Myocyte (in vitro differentiated cells): Measurements from ENCODE around the gene RBM33. TPM values are rescaled to one million over a fixed set of nuclear protein-coding genes. Genes with fewer than 3 reads are reported as not detected.

ENCODE experiments used
- DNase-seq: peaks from one replicate; pipeline ENCODE4 v3.0.0-alpha.2; 2012; ENCODE audit warnings: low read depth
- total RNA-seq: library from RNA; depleted of rRNA; stranded (reverse); fragments of >200 nt; gene quantifications from 2 replicates; pipeline ENCODE4 v1.2.3, GENCODE V29; 2014

Gene RBM33
- total RNA-seq, 1 donor from 2014 or later: 29.4 TPM

DNA sequence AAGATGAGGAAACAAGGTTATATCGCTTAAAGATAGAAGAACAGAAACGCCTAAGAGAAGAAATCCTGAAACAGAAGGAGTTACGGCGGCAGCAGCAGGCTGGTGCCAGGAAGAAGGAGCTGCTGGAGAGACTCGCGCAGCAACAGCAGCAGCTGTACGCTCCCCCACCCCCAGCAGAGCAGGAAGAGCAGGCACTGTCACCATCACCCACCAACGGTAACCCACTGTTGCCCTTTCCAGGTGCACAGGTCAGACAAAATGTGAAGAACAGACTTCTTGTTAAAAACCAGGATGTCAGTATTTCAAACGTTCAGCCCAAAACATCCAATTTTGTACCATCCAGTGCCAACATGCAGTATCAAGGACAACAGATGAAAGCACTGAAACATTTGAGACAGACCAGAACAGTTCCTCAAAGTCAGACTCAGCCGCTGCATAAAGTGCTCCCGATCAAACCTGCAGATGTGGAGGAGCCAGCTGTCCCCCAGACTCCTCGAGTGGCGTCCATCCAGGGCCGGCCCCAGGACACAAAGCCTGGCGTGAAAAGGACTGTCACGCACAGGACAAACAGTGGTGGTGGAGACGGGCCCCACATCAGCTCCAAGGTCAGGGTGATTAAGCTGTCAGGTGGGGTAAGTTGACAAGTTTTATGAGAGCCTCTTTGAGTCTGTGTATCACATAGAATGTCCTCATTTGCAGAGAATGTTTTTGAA, 100.7 kb downstream of the RBM33 start:
- no peak for DNase-seq

DNA sequence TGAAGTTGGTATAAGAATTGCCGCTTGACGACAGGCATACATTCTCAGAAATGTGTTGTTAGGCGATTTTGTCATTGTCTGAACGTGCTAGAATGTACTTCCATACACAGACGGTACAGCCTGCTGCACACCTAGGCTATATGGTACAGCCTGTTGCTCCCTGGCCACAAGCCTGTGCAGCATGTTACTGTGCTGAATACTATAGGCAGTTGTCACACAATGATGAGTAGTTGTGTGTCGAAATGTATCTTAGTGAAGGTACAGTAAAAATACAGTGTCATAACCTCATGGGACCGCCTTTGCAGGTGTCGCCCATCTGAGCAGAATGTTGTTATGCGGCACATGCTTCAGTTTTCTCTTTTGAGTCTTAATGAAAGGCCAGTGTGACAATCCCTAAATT, 101.3 kb downstream of the RBM33 start:
- DNase-seq: no peak

DNA sequence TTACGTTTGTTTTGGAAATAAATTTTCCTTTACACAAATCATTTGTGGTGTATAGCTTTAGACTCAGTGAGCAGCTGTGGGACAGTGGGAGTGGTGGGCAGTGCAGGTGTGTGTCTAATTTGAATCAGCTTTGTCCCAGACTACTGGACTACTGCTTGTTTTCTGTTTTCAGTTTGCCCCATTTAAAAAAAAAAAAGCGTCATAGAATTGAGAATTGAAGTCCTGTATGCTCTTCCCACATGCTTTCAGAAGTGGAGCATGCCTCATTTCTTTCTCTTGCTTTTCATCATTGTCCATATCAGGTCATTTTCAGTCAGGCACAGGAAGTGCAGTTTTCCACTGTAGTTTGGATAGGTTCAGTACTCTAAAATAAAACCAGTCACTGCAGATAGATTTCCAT, 101.7 kb downstream of the RBM33 start:
- DNase-seq: no peak

DNA sequence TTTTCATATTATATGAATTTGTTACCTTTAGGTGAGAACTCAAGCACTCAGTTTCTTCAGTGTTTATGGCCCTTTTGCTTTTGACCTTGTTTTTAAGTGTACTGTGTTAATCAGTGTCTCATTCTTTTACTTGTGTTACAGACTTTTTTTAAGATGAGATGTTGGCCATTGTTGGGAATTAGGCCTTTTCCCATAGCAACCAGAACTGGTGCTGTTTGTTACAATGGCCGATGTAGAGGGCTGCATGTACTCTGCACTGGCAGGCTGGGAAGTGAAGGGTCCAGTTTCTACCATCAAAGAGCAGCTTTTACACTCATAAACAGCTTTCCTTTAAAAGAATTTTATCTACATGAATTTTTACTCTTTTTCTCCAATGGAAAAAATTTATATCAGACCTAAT, 102.7 kb downstream of the RBM33 start:
- no peak for DNase-seq

DNA sequence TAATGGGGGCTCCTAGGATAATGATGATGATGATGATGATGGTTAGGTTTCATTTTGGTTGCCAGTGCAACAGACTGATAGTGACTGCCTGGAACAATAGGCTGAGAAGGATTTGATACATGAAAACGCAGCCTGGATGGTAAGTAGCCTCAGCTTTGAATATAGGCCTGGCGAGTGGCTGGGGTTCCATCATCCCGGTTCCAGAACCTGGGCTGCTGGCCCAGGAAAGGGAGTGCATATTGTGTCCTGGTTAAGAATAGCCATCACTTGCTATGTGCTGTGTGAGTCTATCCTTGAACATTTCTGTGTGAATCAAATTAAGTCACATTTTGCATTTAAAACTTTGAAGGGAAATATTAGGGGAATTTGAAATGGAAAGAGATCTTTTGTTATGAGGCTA, 105.1 kb downstream of the RBM33 start:
- no peak for DNase-seq

DNA sequence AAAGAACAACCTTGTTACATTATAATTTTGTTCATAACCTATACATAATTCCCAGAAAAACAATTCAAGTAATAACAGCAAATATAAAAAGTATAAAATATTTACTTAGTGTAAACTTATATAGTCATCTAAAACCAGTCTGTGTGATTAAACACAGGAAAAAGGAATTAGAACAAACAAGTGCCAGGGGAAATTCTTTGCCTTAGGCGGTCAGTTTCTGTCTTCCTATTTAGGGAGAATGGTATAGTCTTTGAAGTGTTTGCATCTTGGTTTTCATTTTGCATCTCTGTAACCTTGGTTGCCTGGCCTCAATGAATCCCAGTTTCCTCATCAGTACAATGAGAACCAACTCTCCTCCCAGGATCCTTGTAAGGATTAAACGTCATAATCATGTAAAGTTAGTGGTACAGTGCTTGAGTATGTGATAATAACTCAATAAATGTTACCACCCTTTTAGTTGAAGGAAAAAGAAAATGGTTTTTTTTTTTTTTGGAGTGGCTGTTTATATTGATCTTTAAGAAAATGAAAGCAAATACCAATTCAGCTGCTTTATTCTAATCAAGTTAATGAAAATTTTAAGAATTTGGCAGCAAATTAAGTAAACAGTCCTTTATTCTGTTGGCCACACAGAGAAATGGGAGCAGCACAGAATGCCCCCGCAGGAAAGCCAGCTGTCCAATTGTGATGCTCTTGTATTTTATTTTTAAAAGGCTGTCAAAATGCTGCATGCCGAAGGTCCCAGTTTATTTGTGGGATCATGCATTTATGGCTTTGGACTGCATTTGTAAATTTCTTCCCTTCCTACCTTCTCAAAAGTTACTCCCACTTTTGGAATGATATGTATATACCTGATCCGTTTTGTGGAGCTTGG, 106.0 kb downstream of the RBM33 start:
- DNase-seq: peak; percentile 19

DNA sequence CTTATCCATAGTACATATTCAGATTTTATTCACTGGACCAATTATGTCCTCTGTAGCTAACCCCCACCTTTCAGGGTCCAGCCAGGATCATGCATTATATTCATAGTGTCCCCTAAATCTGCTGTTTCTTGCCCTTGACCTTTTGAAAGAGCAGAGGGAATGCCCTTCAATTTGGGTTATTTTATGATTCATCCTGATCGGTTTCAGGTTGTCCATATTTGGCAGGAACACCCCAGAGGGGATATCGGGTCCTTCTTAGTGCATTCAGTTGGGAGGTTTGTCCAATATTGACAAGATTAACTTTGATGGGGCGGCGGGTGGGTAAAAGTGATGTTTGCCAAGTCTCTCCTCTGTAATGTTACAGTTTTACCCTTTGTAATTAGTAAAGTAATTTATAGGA, 106.9 kb downstream of the RBM33 start:
- no peak for DNase-seq

DNA sequence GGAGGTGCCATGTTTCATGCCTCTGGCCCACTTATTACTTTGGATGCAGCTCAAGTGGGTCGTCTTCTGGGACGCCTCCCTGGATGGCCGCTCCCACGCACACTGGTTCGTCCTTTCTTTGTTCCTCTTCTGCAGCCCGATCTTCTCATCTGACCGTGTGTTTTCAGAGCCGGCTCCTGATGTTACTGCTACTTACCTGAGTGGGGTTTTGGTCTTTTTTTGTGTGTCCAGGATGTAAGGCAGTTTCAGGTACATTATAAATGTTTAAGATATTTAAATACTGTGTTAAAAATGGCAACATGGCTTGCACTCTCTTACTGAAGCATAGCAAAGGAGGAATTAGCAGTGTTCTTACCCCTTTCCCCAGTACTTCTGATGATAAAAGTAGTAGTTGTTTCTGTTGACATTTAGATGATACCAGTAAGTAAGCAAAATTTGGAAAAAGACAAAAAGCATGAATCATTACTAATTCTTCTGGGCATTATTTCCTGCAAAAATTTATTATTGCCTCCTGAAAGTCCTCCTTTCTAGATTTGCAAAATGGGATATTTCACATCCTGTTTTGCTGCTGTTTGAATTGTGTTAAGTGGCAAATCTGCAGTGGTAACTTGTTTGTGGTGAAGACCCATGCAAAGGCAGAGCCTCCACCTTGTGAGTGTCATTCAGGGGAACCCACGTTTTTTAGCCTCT, 108.4 kb downstream of the RBM33 start:
- no peak for DNase-seq

DNA sequence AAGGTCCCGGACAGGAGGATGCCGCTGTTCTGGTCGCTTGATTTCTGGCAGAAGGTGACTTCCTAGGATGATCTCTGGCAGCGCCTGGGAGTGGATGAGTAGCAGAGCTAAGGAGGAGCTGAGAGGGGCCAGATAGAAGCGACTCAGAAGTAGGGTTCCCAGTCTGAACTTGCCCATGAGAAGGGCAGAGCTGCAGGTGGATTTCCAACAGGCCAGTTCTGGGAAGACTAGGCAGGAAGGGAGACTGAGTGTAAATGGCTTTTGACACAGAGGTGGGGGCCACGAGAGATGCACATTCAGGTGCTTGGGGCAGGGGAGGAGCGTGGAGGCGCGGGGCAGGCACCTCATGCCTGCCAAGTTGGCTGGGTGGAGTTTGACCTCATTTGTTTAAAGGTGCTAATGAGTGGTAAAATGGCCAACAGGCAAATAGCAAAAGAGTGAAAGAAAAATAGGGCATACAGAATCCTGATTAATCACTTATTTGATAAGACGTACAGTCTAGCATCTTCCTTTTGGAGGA, 109.0 kb downstream of the RBM33 start:
- DNase-seq: no peak

DNA sequence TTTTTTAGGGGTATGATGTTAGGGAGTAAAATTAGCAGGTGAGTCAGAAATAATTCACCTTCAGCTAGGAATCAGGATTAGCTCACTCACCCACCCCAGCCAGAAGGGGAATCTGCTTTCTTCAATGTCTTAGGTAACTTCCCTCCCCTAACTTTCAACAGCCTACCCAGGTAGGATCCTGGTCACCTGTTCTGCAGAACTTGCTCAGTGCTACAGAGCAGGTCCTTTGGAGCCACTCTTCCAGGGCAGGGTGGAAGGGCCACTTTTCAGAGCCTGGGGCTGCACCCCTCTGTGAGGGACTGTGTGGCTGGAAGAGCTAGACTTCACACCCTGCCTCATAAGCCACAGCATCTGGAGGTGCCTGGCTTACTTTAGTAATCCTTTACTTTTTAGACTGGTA, 109.7 kb downstream of the RBM33 start:
- DNase-seq: peak; percentile 30

DNA sequence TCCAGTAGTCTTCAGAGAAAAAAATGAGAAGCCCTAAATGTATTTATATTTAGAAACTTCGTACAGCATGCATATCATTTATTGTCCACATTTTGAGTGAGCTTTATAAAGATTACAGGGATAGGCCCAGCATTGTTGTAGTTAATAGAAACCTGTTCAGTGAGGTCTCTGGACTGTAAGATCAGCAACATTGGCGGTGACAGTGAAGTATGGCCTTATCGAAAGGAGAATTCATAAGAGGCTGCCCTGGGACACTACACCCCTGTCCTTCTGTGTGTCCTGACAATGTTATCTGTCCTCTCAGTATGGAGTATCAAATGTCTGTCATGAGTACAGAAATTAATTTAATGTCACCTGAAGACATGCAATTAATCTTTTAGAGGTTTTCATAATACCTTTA, 110.6 kb downstream of the RBM33 start:
- DNase-seq: no peak

DNA sequence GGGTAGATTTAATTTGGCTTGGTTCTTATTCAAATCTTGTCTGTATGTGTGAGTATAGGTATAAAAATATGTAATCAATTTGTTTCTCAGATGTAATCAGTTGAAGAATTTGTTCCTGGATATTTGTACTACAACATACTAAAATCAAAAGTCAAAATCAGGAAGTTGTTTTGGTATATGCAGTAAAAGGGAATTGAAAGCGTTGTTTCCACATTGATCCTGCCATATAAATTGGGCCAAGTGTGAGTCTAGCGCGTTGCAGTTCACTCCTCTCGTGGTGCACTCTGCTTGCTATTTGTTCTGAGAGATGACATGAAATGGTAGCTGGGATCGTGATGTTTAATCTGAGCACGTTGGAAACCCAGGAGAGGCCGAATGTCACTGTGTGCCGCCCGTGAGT, 111.9 kb downstream of the RBM33 start:
- DNase-seq: no peak

DNA sequence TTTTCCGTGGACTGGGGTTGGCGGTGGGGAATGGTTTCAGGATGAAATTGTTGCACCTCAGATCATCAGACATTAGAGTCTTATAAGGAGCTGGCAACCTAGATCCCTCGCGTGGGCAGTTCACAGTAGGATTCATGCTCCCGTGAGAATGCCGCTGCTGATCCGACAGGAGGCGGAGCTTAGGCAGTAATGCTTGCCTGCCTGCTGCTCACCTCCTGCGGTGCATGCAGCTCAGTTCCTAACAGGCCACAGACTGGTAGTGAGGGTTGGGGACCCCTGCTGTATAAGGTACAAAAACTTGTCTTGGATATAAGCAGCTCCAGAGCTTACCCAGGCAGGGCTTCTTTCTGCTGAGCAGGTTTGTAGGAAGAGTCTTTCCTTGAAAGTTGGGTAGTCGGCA, 113.9 kb downstream of the RBM33 start:
- DNase-seq: no peak

DNA sequence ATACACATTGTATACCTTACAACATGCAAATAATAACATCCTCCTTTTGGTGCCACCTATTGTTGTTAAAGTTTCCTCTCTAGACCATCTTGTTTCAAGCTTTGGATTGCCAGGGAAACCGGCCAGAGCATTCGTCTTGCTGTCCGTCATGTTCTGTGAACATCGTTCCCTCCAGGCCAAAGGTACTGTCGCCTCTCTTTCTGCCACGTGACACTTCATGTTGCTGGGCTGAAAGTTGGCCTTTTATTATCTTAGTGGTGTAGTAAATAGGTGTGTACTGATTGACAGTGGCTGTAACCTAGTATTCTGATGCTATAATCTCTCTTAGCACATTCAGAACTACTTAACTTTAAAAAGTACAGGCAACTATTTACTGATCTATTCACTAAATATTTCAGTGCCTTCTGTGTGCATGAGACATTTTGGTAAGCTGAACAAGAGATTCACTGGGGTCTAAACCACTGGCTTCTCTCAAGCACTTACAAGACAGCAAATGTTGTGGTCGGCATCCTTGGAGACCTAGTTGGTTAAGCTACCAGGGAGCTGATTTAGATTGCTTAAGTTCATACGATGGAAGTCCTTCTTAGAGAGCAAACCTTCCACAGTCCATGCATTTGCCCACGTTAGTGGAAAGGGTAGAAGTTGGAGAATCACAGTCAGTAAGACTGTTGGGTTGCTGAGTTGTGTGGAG, 115.4 kb downstream of the RBM33 start:
- DNase-seq: peak; percentile 77

DNA sequence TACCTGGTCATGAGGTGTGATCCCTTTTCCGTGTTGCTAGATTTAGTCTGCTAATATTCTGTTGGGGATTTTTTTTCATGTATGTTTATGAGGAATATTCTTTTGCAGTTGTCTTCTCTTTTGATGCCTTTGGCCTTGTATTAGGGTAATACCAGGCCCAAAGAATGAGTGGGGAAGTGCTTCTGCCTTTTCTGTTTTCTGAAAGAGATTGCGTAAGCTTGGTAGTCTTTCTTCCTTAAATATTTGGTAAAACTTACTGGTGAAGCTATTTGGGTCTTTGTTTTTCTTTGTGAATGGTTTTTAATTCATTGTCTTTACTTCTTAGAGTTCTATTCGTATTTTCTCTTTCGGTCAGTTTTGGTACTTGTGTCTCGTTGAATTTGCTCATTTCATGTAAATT, 116.7 kb downstream of the RBM33 start:
- no peak for DNase-seq

DNA sequence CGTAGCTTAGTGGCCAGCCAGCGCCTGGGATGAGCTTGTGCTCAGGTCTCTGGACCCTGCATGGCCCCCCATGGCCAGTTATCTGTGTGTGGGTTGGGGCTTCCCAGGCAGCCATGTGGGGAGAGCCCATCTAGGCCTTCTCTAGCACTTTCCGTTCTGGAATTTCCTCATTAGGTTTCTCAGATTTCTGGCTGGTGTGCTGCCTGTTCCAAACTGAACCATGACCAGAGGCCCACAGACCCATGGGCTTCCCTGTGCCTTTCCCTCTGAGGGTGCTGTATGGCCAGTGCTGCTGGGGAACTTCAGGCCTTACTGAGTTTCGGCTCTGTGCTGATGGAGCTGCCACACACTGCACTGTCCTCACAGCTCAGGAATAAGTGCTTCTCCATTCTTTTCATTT, 117.6 kb downstream of the RBM33 start:
- DNase-seq: no peak

DNA sequence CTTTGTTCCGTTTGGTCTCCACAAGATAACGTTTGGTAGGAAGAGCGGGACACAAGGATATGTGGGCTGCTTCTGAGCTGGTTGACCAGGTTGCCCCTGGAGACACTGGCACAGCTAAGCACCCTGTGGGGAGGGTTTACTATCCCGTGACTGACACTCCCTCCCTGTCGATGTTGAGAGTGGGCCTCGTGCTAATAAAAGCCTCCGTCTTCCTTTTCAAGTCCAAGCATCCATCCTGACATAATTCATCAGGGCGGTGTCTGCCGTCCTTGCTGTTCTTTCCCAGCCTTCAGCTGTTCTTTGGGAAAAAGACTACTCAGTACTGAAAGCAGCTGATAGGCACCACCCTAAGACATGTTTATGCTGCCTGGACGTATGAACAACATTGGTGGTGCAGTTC, 118.2 kb downstream of the RBM33 start:
- DNase-seq: peak; percentile 94

DNA sequence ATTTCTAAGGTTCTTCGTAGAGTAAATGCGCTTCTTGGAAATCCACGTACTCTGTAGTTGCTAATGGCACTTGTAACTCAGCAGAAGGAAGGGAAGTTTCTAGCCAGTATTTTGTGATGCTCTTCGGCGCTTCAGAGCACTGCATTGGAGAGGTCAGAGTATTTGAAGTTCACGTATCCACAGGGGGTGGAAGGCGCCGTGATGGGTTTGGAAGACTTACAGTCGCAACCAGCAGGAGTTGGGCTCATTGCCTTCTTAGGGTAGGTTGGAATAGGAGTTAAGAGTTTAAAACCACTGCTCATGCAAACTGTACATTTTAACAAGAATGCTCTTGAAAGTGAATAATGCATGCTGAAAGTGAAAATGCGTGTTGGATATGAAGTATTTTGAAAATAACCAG, 118.7 kb downstream of the RBM33 start:
- no peak for DNase-seq

DNA sequence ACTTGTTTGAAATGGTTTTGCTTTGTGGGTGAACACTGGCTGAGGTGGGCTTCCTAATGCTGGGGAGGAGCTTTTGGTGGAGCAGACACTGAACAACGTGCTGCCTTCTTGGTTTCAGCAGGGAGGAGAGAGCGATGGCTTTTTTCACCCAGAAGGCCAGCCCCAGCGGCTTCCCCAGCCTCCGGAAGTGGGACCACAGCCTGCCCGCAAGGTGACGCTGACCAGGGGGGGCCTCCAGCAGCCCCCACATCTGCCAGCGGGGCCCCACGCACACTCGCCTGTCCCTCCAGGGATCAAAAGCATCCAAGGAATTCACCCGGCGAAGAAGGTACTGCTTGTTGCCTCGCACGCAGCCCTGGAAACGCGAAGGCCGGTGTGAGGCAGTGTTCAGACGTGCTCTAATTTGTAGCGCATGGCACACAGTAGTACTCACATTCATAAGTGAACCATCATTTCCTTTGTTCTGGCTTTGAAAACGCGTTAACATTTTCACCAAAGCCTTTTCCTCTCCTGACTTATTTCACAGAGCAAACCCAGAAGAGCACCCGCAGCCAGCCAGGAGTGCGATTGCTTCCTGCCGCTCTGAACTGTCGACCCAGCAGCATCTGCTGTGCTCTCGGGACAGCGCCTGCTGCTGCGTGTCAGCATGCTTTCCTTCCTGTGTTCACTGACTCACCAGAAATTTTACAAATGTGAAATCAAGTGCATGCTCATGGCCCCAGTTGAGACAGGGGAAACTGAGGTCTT, 119.4 kb downstream of the RBM33 start:
- peak; percentile 40 for DNase-seq

DNA sequence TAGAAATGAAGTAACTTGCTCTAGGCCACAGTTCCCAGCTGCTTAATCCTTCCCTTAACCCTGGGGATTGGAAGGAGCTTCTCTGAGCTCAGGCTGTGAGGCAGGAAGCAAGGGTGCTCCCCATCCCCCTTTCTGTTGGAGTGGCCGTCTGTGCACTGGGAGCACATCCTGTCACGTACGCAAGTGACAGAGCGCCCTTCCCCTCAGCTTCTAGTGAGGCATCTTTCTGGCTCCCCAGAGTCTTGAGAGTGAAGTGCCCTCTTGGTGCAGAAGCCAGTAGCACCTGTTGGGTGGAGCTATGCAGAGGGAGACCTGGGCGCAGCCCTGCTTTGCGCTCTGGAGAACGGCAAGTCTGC, 120.0 kb downstream of the RBM33 start:
- no peak for DNase-seq

DNA sequence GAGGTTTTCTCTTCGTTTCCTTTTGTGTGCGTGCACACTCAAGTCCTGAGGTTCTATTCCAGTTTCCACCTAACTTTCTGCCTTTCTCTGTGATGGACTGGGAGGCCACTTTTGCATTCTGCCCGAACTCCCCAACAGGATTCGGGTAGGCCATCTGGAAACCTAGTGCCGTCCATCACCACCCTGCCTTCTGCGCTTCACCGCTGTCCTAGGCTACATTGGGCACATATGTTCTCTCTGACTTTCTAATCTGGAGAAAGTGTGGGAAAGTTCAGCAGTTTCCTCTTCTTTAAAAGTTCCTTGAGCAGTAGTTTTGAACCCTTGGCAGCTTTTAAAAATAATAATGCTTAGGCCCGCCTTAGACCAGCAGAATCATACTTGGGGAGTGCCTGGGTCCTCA, 121.0 kb downstream of the RBM33 start:
- DNase-seq: no peak
